Bronchial epithelial cell (primary cell): ENCODE data around the gene STX18. TPM values are rescaled to one million over a fixed set of nuclear protein-coding genes. Genes with fewer than 3 reads are reported as not detected.

Experiments used
- DNase-seq: peaks from one replicate; pipeline ENCODE4 v3.0.0-alpha.2; 2010; ENCODE audit warnings: low read depth
- FAIRE-seq: peaks from 2 replicates; lab custom pipeline; 2011; peaks lifted over from hg19 to GRCh38; lab: Jason Lieb, UNC
- H3K27me3 ChIP-seq: 2 replicates; pipeline ENCODE4 v1.5.1; 2011; ENCODE audit warnings: low read length; ENCODE audit not compliant: control insufficient read depth, insufficient read depth
- H3K36me3 ChIP-seq: 2 replicates; pipeline ENCODE4 v1.5.1; 2011; ENCODE audit warnings: low read length; ENCODE audit not compliant: control insufficient read depth, insufficient read depth
- H3K4me3 ChIP-seq: 2 replicates; pipeline ENCODE4 v1.5.1; 2011; ENCODE audit warnings: mild to moderate bottlenecking, low read depth, low read length, control low read depth
- CTCF ChIP-seq: IDR thresholded peaks from 2 replicates; pipeline ENCODE4 v1.5.1; 2011; ENCODE audit warnings: mild to moderate bottlenecking, moderate library complexity, low read length, control low read depth, inconsistent platforms; ENCODE audit not compliant: insufficient read depth, severe bottlenecking
- total RNA-seq: library from RNA; depleted of rRNA; stranded (reverse); fragments of >200 nt; gene quantifications from 2 replicates; pipeline ENCODE4 v1.2.1, GENCODE V29; 2014

Gene STX18
- total RNA-seq, 1 donor from 2014 or later = 21.6 TPM

- no peak for TF ChIP-seq CTCF
- H3K27me3 ChIP-seq = no peaks in the 10 kb centered on the region
- no peak for FAIRE-seq
- H3K36me3 ChIP-seq = no peaks in the 10 kb centered on the region
- no peak overlapping the region for H3K4me3 ChIP-seq
- no peak for DNase-seq
Measured at GRCh38 chr4:4549534-4549933, 7.7 kb upstream of the STX18 start.

- no peak for TF ChIP-seq CTCF
- Histone ChIP-seq H3K4me3 (peak overlapping the region; percentile 70), H3K36me3 (no peaks in the 10 kb centered on the region), H3K27me3 (no peaks in the 10 kb centered on the region)
- no peak for DNase-seq
- no peak for FAIRE-seq
Measured at GRCh38 chr4:4542774-4543485, 1.1 kb upstream of the STX18 start.

GRCh38 chr4:4541040-4541631 is 712 bp downstream of the STX18 start:
- DNase-seq = peak; percentile 86
- no peaks in the 10 kb centered on the region for H3K27me3 ChIP-seq
- H3K36me3 ChIP-seq = no peaks in the 10 kb centered on the region
- TF ChIP-seq CTCF = no peak
- FAIRE-seq = no peak
- peak overlapping the region; percentile 70 for H3K4me3 ChIP-seq

- DNase-seq (no peak), FAIRE-seq (no peak)
- no peaks in the 10 kb centered on the region for H3K36me3 ChIP-seq
- H3K4me3 ChIP-seq = no peak overlapping the region
- no peaks in the 10 kb centered on the region for H3K27me3 ChIP-seq
- no peak for TF ChIP-seq CTCF
Measured at GRCh38 chr4:4539481-4539880, 2.4 kb downstream of the STX18 start.

GRCh38 chr4:4535590-4535989 is 6.3 kb downstream of the STX18 start:
- FAIRE-seq = no peak
- no peak for TF ChIP-seq CTCF
- no peak overlapping the region for H3K4me3 ChIP-seq

More at GRCh38 chr4:4535590-4535989, 6.3 kb downstream of the STX18 start:
- Histone ChIP-seq H3K36me3 (no peaks in the 10 kb centered on the region), H3K27me3 (no peaks in the 10 kb centered on the region)
- DNase-seq = no peak
